Tibial nerve (tissue), 4 donors: ENCODE data around the gene KCNA3.

Experiments used
- CTCF ChIP-seq, 5 experiments: fragments of 200-600 bp in 3 of 5; fragments of 450-650 bp in 2 of 5; sonication (generic) in 3 of 5; IDR thresholded peaks; one replicate each; pipeline ENCODE4 v1.5.1; 2016 to 2019; ENCODE audit warnings: antibody characterized with exemption in 5 of 5, mild to moderate bottlenecking in 3 of 5, moderate library complexity in 2 of 5
- EP300 ChIP-seq, 2 donors: sonication (generic); formaldehyde crosslinking; IDR thresholded peaks; one replicate each; pipeline ENCODE4 v1.6.1; 2017; ENCODE audit warnings: antibody characterized with exemption in 2 of 2, mild to moderate bottlenecking in 1 of 2
- POLR2A ChIP-seq, 2 donors: fragments of 450-650 bp; IDR thresholded peaks; one replicate each; pipeline ENCODE4 v1.6.1; 2017; ENCODE audit warnings: antibody characterized with exemption in 2 of 2, mild to moderate bottlenecking in 2 of 2, moderate library complexity in 2 of 2

- no peak for TF ChIP-seq POLR2A (IDR thresholded peaks at IDR 0.05)
- no peak for TF ChIP-seq CTCF (IDR thresholded peaks at IDR 0.05)
- no peak for TF ChIP-seq EP300 (IDR thresholded peaks at IDR 0.05)
Measured at GRCh38 chr1:110696818-110697217, 22.1 kb upstream of the KCNA3 start.
